ENCODE data around the gene ZFYVE27.

GRCh38 chr10:97754726-97755125 is 17.8 kb downstream of the ZFYVE27 start:
- TF ChIP-seq EZH2 (IDR thresholded peaks at IDR 0.05; ENCODE audit: borderline replicate concordance, low read depth, low read length, severe bottlenecking) (no peak), CTCF (IDR thresholded peaks at IDR 0.05; ENCODE audit: borderline replicate concordance, extremely low read depth, low read length, poor library complexity, severe bottlenecking) (no peak)
